ENCODE results near the gene EPHA8.
A peak's percentile ranks its signal among the peaks of the same experiment; 100 is the strongest.

Gene EPHA8

GRCh38 chr1:22646384-22646783, 83.1 kb downstream of the EPHA8 start:
- peak; percentile 22 for DNase-seq (ENCODE audit: low spot score)

GRCh38 chr1:22650089-22650693, 86.9 kb downstream of the EPHA8 start:
- DNase-seq (ENCODE audit: low spot score) = no peak

GRCh38 chr1:22651941-22652856, 88.9 kb downstream of the EPHA8 start:
- DNase-seq (ENCODE audit: low spot score) = no peak

GRCh38 chr1:22652881-22653316, 89.6 kb downstream of the EPHA8 start, which contains the start of gene C1QB:
Gene C1QB, plus strand, starts transcription at chr1:22653236. Its CDS starts 6,227 bp downstream, at chr1:22659463.
- DNase-seq (ENCODE audit: low spot score) = no peak

Measured in kidney tubule cell (primary cell).